Uterus (tissue), 4 donors: ENCODE results near the gene CAMTA1. TPM values are rescaled to one million over a fixed set of nuclear protein-coding genes. Genes with fewer than 3 reads are reported as not detected.

Source experiments
- DNase-seq, 2 donors: peaks; one replicate each; pipeline ENCODE4 v3.0.0-alpha.2; 2019 to 2020
- H3K27ac ChIP-seq, 2 donors: fragments of 200-600 bp; sonication (generic); 1 replicate in 1 of 2; 2 replicates in 1 of 2; pipeline ENCODE4 v1.5.1; 2016 to 2018
- H3K27me3 ChIP-seq, 2 donors: fragments of 200-600 bp; sonication (generic); one replicate each; pipeline ENCODE4 v1.5.1; 2018 to 2019; ENCODE audit warnings: control low read depth in 1 of 2
- H3K36me3 ChIP-seq, 2 donors: fragments of 200-600 bp; sonication (generic); one replicate each; pipeline ENCODE4 v1.5.1; 2019; ENCODE audit warnings: control low read depth in 1 of 2
- H3K4me1 ChIP-seq, 2 donors: fragments of 200-600 bp; sonication (generic); one replicate each; pipeline ENCODE4 v1.5.1; 2018 to 2019; ENCODE audit warnings: control low read depth in 1 of 2
- H3K4me3 ChIP-seq, 2 donors: fragments of 200-600 bp; sonication (generic); 1 replicate in 1 of 2; 2 replicates in 1 of 2; pipeline ENCODE4 v1.5.1; 2018 to 2019; ENCODE audit warnings: mild to moderate bottlenecking in 1 of 2
- H3K9me3 ChIP-seq, 2 donors: fragments of 200-600 bp; sonication (generic); one replicate each; pipeline ENCODE4 v1.5.1; 2019; ENCODE audit warnings: control low read depth in 1 of 2
- POLR2A ChIP-seq, 2 donors: fragments of 450-650 bp; IDR thresholded peaks; one replicate each; pipeline ENCODE4 v1.6.1; 2016; ENCODE audit warnings: antibody characterized with exemption in 2 of 2, mild to moderate bottlenecking in 1 of 2, moderate library complexity in 1 of 2
- intact Hi-C: fragments of 100-400 bp; cut with DNase I; formaldehyde crosslinking; loops from one replicate; pipeline ENCODE4 v1.15.1; 2023; ENCODE audit warnings: low total_unique reads
- total RNA-seq, 4 donors: library from RNA; depleted of rRNA in 3 of 4; stranded (reverse); fragments of >200 nt in 3 of 4; gene quantifications; one replicate each; pipeline versions ENCODE4 v1.1.0 to v1.2.4, GENCODE V29; 2014 to 2023
- TF ChIP-seq, protein P1 (sequence below), 4 experiments: fragments of 200-600 bp in 2 of 4; fragments of 450-650 bp in 2 of 4; sonication (generic) in 2 of 4; IDR thresholded peaks; one replicate each; pipeline ENCODE4 v1.5.1; 2016 to 2019; ENCODE audit warnings: antibody characterized with exemption in 4 of 4, mild to moderate bottlenecking in 2 of 4, moderate library complexity in 1 of 4
- donor health status: DM: yes; HTN: yes; CAD: no.

CAMTA1 gene
- total RNA-seq, 4 donors from 2014 or later: 29.7 to 427 (median 64.8) TPM

DNA sequence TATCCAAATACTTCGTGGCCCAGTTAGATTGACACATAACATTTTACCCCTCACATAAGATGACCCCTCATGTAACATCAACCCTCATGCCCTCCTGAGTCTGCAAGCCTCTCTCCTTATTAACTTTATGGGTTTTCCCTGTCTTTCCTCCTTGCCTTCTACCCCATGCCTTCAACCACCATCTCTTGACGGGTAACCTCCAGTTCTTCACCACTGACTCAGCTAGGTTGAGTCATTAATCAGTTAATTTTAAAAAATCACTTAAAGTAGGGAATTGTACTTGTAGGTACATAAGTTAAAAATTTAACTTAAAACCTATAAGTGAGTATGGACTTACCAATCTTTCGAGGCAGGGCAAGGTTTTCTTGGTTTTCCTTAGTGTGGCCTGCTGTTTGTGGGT lies 330.7 kb downstream of the CAMTA1 start:
- H3K36me3 ChIP-seq: no peaks in the 10 kb centered on the region

DNA sequence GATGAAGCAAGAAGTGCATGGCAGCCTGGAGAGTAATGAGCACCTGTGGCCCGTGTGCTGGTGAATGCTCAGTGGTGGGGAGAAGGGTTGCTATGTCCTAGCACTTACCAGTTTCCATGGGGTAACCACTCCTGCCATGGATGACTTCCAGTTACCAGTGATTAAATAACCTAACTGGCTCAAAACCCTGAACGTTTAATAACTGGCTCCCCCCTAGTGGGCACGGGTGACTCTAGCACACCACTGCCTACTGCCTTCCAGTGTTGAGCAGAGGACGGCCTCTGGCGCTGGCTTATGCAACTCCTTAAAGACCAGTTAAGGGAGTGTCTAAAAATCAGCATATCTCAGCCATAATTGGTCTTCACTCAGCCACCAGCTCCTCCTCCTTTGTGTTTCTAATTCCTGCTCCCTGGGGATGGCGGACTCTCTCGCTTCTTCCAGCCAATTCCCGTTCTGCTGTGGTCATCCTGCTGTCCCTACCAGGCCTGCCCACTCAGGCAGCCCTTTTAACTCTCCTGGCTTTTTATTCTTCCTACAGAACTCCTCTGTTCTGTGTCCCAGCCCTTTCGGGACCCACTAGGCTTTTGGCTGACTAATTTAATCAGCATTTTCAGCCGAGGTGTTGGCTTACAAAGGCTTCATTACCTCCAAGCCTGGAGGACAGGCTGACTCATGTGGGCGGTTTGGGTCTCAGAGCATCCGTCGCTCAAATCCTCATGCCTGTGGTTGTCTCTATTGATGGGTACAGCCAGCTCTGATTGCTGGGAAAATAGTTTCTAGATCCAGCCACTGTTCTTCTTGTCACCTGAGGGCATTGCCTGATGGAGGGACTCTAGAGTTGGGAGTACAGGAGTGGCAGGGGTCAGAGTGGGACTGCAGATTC lies 332.4 kb downstream of the CAMTA1 start:
- Histone ChIP-seq H3K36me3 (no peaks in the 10 kb centered on the region), H3K9me3 (no peaks in the 10 kb centered on the region), H3K27ac (no peak overlapping the region), H3K4me1 (no peaks in the 10 kb centered on the region), H3K27me3 (no peaks in the 10 kb centered on the region), H3K4me3 (no peak overlapping the region)
- no peak for TF ChIP-seq POLR2A (IDR thresholded peaks at IDR 0.05)
- TF ChIP-seq, protein P1, sequence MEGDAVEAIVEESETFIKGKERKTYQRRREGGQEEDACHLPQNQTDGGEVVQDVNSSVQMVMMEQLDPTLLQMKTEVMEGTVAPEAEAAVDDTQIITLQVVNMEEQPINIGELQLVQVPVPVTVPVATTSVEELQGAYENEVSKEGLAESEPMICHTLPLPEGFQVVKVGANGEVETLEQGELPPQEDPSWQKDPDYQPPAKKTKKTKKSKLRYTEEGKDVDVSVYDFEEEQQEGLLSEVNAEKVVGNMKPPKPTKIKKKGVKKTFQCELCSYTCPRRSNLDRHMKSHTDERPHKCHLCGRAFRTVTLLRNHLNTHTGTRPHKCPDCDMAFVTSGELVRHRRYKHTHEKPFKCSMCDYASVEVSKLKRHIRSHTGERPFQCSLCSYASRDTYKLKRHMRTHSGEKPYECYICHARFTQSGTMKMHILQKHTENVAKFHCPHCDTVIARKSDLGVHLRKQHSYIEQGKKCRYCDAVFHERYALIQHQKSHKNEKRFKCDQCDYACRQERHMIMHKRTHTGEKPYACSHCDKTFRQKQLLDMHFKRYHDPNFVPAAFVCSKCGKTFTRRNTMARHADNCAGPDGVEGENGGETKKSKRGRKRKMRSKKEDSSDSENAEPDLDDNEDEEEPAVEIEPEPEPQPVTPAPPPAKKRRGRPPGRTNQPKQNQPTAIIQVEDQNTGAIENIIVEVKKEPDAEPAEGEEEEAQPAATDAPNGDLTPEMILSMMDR (IDR thresholded peaks at IDR 0.05): no peak
- intact Hi-C loops: no loop called here
- DNase-seq: no peak

More for the DNA sequence above, 330.7 kb downstream of the CAMTA1 start:
- DNase-seq: no peak
- TF ChIP-seq, protein P1 (IDR thresholded peaks at IDR 0.05): no peak
- TF ChIP-seq POLR2A (IDR thresholded peaks at IDR 0.05): no peak
- Histone ChIP-seq H3K9me3 (no peaks in the 10 kb centered on the region), H3K27me3 (no peaks in the 10 kb centered on the region), H3K4me3 (no peak overlapping the region), H3K4me1 (no peaks in the 10 kb centered on the region), H3K27ac (no peak overlapping the region)
- intact Hi-C loops: no loop called here

DNA sequence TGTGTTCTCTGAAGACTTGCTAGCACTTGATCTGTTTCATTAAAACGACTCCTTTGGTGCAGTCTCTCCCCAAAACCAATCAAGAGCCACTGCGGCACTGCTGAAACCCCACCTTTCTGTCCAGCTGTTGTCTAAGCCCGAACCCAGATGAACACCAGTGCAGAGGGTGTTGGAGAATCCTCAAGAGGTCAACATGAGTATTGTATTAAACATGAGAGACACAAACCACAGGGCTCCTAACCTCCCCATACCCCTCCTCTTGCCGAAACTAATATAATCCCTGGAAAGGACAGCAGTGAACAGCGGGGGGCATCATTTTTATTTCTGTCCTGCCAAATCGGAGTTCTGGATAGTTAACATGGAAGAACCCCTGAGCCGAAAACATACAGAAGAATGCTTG lies 333.9 kb downstream of the CAMTA1 start:
- no peaks in the 10 kb centered on the region for H3K4me1 ChIP-seq
- no peak for DNase-seq
- no peaks in the 10 kb centered on the region for H3K9me3 ChIP-seq
- no peak overlapping the region for H3K4me3 ChIP-seq
- no peak for TF ChIP-seq POLR2A (IDR thresholded peaks at IDR 0.05)
- TF ChIP-seq, protein P1 (IDR thresholded peaks at IDR 0.05): no peak
- H3K27me3 ChIP-seq: no peaks in the 10 kb centered on the region
- no peak overlapping the region for H3K27ac ChIP-seq
- H3K36me3 ChIP-seq: no peaks in the 10 kb centered on the region
- intact Hi-C loops: no loop called here

GRCh38 chr1:7120863-7121621 lies 335.8 kb downstream of the CAMTA1 start:
- TF ChIP-seq, protein P1 (IDR thresholded peaks at IDR 0.05): no peak
- TF ChIP-seq POLR2A (IDR thresholded peaks at IDR 0.05): no peak
- Histone ChIP-seq H3K36me3 (no peaks in the 10 kb centered on the region), H3K4me1 (no peaks in the 10 kb centered on the region), H3K4me3 (no peak overlapping the region), H3K27me3 (no peaks in the 10 kb centered on the region), H3K9me3 (no peaks in the 10 kb centered on the region), H3K27ac (no peak overlapping the region)
- intact Hi-C loops: no loop called here
- DNase-seq: no peak

GRCh38 chr1:7121622-7121988 lies 336.4 kb downstream of the CAMTA1 start:
- Histone ChIP-seq H3K27ac (no peak overlapping the region), H3K9me3 (no peaks in the 10 kb centered on the region), H3K4me3 (no peak overlapping the region), H3K27me3 (no peaks in the 10 kb centered on the region), H3K36me3 (no peaks in the 10 kb centered on the region), H3K4me1 (no peaks in the 10 kb centered on the region)
- intact Hi-C loops: no loop called here
- no peak for TF ChIP-seq POLR2A (IDR thresholded peaks at IDR 0.05)
- TF ChIP-seq, protein P1 (IDR thresholded peaks at IDR 0.05): no peak
- DNase-seq: peak in 1 of 2 donors; percentile 23
